GM12872 (cell line): Measurements from ENCODE around the gene CAMP.

Experiments
- TF ChIP-seq, protein P1 (sequence below): IDR thresholded peaks from 3 replicates; pipeline ENCODE4 v1.5.1; 2011; ENCODE audit warnings: low read depth, mild to moderate bottlenecking, low read length, moderate library complexity; ENCODE audit not compliant: insufficient read depth

Gene CAMP, protein sequence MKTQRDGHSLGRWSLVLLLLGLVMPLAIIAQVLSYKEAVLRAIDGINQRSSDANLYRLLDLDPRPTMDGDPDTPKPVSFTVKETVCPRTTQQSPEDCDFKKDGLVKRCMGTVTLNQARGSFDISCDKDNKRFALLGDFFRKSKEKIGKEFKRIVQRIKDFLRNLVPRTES

DNA sequence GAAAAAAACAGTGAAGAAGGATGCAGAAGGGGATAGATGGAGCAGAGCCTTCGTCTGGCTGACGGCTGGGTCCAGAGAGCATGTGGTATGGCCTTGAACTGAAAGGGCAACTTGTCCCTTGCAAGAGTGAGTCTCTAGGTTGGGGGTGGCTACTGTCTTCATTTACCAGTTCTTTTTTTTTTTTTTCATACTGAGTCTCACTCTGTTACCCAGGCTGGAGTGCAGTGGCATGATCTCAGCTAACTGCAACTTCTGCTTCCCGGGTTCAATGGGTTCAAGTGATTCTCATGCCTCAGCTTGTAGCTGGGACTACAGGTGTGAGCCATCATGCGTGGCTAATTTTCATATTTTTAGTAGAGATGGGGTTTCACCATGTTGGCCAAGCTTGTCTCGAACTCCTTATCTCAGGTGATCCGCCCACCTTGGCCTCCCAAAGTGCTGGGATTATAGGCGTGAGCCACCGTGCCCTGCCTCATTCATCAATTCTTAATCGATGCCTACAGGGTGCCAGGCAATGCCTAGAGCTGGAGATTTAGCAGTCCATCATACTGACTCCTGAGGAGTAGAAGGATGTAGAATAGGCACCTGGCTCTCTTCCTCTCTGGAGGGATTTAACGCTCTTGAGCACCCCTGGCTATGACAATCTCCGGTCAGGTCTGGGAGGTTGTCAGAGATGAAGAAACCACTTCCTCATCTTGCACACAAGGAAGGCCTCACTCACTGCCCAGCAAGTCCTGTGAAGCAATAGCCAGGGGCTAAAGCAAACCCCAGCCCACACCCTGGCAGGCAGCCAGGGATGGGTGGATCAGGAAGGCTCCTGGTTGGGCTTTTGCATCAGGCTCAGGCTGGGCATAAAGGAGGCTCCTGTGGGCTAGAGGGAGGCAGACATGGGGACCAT, at the start of gene CAMP:
CAMP (plus strand) TSS at position 880 of the 898 bp plus-strand sequence; CDS start at position 897, 17 bp downstream.
- TF ChIP-seq, protein P1, sequence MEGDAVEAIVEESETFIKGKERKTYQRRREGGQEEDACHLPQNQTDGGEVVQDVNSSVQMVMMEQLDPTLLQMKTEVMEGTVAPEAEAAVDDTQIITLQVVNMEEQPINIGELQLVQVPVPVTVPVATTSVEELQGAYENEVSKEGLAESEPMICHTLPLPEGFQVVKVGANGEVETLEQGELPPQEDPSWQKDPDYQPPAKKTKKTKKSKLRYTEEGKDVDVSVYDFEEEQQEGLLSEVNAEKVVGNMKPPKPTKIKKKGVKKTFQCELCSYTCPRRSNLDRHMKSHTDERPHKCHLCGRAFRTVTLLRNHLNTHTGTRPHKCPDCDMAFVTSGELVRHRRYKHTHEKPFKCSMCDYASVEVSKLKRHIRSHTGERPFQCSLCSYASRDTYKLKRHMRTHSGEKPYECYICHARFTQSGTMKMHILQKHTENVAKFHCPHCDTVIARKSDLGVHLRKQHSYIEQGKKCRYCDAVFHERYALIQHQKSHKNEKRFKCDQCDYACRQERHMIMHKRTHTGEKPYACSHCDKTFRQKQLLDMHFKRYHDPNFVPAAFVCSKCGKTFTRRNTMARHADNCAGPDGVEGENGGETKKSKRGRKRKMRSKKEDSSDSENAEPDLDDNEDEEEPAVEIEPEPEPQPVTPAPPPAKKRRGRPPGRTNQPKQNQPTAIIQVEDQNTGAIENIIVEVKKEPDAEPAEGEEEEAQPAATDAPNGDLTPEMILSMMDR = no peak

DNA sequence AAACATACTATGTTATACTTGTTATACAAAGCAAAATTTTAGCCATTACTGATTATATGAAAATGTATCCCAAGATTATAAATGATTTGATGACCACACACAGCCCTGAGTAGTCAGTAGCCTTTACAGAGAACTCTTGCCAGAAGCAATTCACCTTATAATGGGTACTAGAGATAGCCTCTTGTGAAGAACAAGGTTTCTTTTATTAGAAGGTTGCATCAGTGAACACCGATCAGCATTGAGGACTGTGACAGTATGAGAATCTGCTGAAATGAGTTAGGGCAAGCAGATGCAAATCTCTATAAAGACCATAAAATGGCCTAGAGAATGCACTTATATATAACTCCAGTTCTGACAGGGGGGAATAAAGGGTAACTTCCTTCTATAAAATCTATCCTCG, 45.2 kb upstream of the CAMP start:
- TF ChIP-seq, protein P1 = no peak

DNA sequence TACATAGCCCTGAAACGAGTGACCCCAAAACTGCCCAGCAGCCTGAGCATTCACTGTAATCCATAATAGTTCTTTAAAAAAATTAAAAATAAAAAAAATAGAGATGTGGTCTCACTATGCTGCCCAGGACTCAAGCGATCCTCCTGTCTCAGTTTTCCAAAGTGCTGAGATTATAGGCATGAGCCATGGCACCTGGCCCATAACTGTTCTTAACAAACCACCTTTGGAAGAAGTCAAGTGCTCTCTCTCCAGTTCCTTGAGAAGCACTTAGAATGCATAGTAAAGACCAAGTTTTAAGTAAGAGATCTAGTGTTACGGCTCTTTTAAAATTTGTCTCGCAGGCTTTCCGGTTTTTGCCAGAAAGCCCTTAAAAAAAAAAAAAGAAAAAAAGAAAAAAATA, 43.3 kb upstream of the CAMP start:
- TF ChIP-seq, protein P1 = no peak

DNA sequence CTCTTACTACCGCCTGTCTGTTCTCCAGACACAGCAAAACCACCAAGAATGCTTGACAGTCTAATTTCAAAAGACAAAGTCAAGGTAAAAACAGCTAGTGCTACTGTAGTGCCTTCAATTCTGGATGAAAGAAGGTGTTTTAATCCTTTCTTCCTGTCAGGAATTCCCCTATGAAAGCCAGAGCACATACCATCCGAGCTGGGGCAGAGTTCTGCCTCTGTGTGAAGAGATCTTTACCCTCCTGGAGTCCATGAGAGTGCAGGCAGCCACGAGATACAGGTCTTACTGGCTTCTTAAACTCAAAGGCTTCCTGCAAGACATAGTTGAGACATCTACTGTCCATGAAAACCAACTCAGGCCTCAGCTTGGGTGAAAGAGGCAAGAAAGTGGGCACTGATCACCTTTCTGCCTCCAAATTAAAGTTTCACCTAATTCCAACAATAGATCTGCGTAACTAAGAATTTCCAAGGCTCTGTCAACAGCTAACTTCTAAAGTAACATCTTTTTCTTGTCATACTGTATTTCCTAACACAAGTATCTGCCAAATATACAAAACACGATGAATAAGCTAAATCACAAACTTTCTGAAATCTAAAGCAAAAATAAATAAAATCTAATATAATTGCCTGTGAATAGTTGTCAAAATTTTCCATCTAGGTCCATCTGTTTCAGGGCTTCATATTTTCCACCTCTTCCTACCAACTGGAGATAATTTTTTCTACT, 42.6 kb upstream of the CAMP start:
- TF ChIP-seq, protein P1 = no peak

DNA sequence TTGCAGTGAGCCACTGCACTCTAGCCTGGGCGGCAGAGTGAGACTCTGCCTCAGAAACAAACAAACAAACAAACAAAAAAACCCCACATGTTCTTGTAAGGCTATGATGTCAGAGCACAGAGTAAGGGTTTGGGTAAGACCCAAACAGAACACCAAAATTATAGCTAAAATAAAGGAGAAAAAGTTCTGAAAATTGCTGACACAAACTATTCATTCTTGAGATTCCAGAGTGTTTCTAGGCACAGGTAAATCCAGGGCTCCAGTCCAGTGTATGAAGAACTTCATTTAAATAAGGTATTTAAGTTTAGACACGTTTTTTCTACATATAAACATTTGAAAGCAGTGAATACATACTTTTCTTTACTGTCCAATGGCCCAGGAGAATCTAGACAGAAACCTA, 39.0 kb upstream of the CAMP start:
- TF ChIP-seq, protein P1 = no peak

DNA sequence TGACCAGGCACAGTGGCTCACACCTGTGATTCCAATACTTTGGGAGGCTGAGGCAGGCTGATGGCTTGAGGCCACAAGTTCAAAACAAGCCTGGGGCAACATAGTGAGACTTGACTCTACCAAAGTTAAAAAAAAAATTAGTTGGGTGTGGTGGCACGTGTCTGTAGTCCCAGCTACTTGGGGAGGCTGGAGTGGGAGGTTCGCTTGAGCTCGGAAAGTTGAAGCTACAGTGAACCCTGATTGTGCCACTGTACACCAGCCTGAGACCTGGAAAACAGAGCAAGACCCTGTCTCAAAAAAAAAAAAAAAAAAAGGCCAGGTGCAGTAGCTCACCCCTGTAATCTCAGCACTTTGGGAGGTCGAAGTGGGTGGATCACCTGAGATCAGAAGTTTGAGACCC, 38.2 kb upstream of the CAMP start:
- TF ChIP-seq, protein P1 = no peak

DNA sequence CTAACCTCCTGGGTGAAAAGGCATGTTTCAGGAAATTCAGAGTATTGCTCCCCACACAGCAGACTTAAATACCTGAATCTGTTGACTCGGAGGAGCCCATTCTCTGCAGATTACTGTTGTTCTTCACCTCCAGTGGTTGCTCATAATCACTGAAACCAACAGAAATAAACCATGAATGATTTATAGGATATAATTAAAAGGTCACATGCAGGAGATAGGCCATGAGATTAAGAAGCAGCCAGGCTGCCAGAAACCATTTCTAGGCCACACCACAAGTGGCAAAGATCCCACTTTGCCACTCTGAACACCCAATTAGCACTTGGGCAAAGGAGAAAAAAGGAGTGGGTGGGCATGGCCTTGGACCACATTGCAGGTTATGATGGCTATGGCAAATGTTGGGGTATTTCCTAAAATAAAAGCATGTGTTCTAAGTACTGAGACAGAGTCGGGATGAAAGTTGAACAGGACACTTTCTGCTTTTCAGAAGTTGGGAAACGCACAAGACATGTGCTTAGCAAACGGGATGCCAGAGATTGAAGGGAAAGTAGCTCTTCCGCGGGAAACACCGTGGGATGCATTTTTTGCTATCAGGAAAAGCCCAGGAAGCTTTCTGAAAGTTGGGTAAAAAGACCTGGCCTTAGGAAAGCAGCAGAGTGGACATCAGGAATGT, 36.5 kb upstream of the CAMP start:
- TF ChIP-seq, protein P1 = no peak
